C4-2B (cell line): ENCODE data around the gene ADD3.

Experiments
- ZFX ChIP-seq: fragments of 450-650 bp; IDR thresholded peaks from 2 replicates; pipeline ENCODE4 v1.6.1; 2017
- TF ChIP-seq, protein P1 (sequence below): fragments of 450-650 bp; conservative IDR thresholded peaks from 2 replicates; pipeline ENCODE4 v1.5.1; 2017; ENCODE audit warnings: mild to moderate bottlenecking

DNA sequence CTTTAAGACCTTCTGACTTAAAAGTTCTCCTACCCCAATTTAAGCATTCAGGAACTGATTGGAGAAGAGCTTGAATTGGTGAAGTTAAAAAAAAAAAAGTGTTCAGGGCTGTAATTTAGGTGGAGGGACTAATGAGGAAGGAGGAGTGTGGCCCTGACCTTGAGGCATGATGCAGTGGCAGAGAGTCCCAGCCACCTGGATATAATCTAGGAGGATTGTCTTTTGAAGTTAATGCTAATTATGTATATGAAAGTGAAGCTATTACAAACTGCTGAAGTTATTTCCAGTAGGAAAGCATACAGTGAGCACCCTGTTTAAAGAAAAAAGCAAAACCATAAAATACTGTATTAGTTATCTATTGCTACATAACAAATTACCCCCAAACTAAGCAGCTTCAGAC is 31.5 kb downstream of the ADD3 start:
- TF ChIP-seq, protein P1, sequence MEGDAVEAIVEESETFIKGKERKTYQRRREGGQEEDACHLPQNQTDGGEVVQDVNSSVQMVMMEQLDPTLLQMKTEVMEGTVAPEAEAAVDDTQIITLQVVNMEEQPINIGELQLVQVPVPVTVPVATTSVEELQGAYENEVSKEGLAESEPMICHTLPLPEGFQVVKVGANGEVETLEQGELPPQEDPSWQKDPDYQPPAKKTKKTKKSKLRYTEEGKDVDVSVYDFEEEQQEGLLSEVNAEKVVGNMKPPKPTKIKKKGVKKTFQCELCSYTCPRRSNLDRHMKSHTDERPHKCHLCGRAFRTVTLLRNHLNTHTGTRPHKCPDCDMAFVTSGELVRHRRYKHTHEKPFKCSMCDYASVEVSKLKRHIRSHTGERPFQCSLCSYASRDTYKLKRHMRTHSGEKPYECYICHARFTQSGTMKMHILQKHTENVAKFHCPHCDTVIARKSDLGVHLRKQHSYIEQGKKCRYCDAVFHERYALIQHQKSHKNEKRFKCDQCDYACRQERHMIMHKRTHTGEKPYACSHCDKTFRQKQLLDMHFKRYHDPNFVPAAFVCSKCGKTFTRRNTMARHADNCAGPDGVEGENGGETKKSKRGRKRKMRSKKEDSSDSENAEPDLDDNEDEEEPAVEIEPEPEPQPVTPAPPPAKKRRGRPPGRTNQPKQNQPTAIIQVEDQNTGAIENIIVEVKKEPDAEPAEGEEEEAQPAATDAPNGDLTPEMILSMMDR, result no peak
- TF ChIP-seq ZFX, result no peak
